Endothelial cell of umbilical vein (primary cell): ENCODE measurements around the gene ERBB4. TPM values are rescaled to one million over a fixed set of nuclear protein-coding genes. Genes with fewer than 3 reads are reported as not detected.

Experiments
- BruUV-seq: library from RNA; stranded (reverse); fragments of 400-500 nt; replicated peaks from 2 replicates; lab custom pipeline; 2021; lab: Mats Ljungman, UMichigan
- CTCF ChIA-PET: fragments of 300-600, 350-600 bp; sonication (Branson Sonifier 250); formaldehyde crosslinking; loops from one replicate; lab custom pipeline; 2021; ENCODE audit warnings: antibody characterized with exemption, inconsistent platforms; lab: Charles Lee
- POLR2A ChIA-PET: fragments of 300-600, 350-600 bp; sonication (Branson Sonifier 250); formaldehyde crosslinking; loops from one replicate; lab custom pipeline; 2021; ENCODE audit warnings: antibody characterized with exemption, inconsistent platforms; lab: Charles Lee
- DNase-seq: peaks from one replicate; pipeline ENCODE4 v3.0.0-alpha.2; 2011; ENCODE audit warnings: low read depth, low spot score
- FAIRE-seq: peaks from 2 replicates; lab custom pipeline; 2011; peaks lifted over from hg19 to GRCh38; lab: Jason Lieb, UNC
- H2AFZ ChIP-seq: 2 replicates; pipeline ENCODE4 v1.6.0; 2012; ENCODE audit warnings: low read depth, low read length, control low read depth, inconsistent platforms
- H3K27ac ChIP-seq: 2 replicates; pipeline ENCODE4 v1.5.1; 2011; ENCODE audit warnings: low read depth, mild to moderate bottlenecking, control low read depth, low read length, moderate library complexity; ENCODE audit not compliant: insufficient read depth
- H3K27me3 ChIP-seq, 2 experiments: 2 replicates each; pipeline versions ENCODE4 v1.6.0 to v1.6.1; 2011; ENCODE audit warnings: low read length in 2 of 2, mixed read lengths in 1 of 2; ENCODE audit not compliant: control insufficient read depth in 2 of 2, insufficient read depth in 2 of 2
- H3K36me3 ChIP-seq, 2 experiments: 2 replicates in 1 of 2; 3 replicates in 1 of 2; pipeline ENCODE4 v1.5.1; 2011; ENCODE audit warnings: low read length in 2 of 2, mild to moderate bottlenecking in 1 of 2, moderate library complexity in 1 of 2; ENCODE audit not compliant: control insufficient read depth in 2 of 2, insufficient read depth in 2 of 2; ENCODE audit errors: extremely low read depth in 1 of 2
- H3K4me1 ChIP-seq: 3 replicates; pipeline ENCODE4 v1.5.1; 2011; ENCODE audit warnings: mild to moderate bottlenecking, low read length; ENCODE audit not compliant: control insufficient read depth, insufficient read depth; ENCODE audit errors: extremely low read depth
- H3K4me2 ChIP-seq: 2 replicates; pipeline ENCODE4 v1.6.1; 2011; ENCODE audit warnings: low read length, control low read depth, mixed read lengths; ENCODE audit not compliant: insufficient read depth
- H3K4me3 ChIP-seq, 3 experiments: fragments of 200-600 bp in 1 of 3; sonication (generic), shearing (Covaris generic) in 1 of 3; replicated peaks in 1 of 3; 2 replicates each; pipeline ENCODE4 v1.5.1; 2011 to 2016; ENCODE audit warnings: control low read depth in 3 of 3, low read length in 3 of 3, mild to moderate bottlenecking in 2 of 3, inconsistent platforms in 1 of 3, low read depth in 1 of 3, moderate library complexity in 1 of 3; ENCODE audit not compliant: insufficient read depth in 1 of 3
- H3K79me2 ChIP-seq: 2 replicates; pipeline ENCODE4 v1.6.0; 2012; ENCODE audit warnings: low read length, inconsistent platforms; ENCODE audit not compliant: control insufficient read depth, insufficient read depth
- H3K9ac ChIP-seq: replicated peaks from 2 replicates; pipeline ENCODE3; 2011; ENCODE audit warnings: low read length, control low read depth; ENCODE audit not compliant: insufficient read depth; ENCODE audit errors: extremely low read depth
- H3K9me1 ChIP-seq: replicated peaks from 3 replicates; pipeline ENCODE4 v1.6.0; 2011; ENCODE audit warnings: mild to moderate bottlenecking, low read length; ENCODE audit not compliant: control insufficient read depth, insufficient read depth; ENCODE audit errors: extremely low read depth
- H3K9me3 ChIP-seq: replicated peaks from 2 replicates; pipeline ENCODE4 v1.5.1; 2012; ENCODE audit warnings: low read length, inconsistent platforms; ENCODE audit not compliant: control insufficient read depth, insufficient read depth
- H4K20me1 ChIP-seq: replicated peaks from 2 replicates; pipeline ENCODE3; 2011; ENCODE audit warnings: mild to moderate bottlenecking, low read length; ENCODE audit not compliant: control insufficient read depth, insufficient read depth; ENCODE audit errors: extremely low read depth
- EZH2 ChIP-seq: IDR thresholded peaks from 2 replicates; pipeline ENCODE4 v1.6.1; 2012; ENCODE audit warnings: borderline replicate concordance, low read depth, mild to moderate bottlenecking, moderate library complexity, low read length, inconsistent platforms; ENCODE audit not compliant: severe bottlenecking
- FOS ChIP-seq: IDR thresholded peaks from 2 replicates; pipeline ENCODE4 v1.6.1; 2011; ENCODE audit warnings: mild to moderate bottlenecking, low read length, moderate library complexity, borderline replicate concordance; ENCODE audit not compliant: insufficient read depth
- GATA2 ChIP-seq: IDR thresholded peaks from 2 replicates; pipeline ENCODE4 v1.7.0; 2011; ENCODE audit warnings: low read depth, mild to moderate bottlenecking, moderate library complexity, mixed read lengths, low read length; ENCODE audit not compliant: insufficient read length, insufficient read depth
- JUN ChIP-seq: IDR thresholded peaks from 2 replicates; pipeline ENCODE4 v1.6.1; 2011; ENCODE audit warnings: borderline replicate concordance, low read depth; ENCODE audit not compliant: insufficient read length, insufficient read depth
- MYC ChIP-seq: IDR thresholded peaks from one replicate; pipeline ENCODE4 v1.6.1; 2011; ENCODE audit warnings: mild to moderate bottlenecking, low read depth, low read length
- POLR2A ChIP-seq: IDR thresholded peaks from 2 replicates; pipeline ENCODE4 v1.6.1; 2012; ENCODE audit warnings: low read depth, mild to moderate bottlenecking, control low read depth, low read length
- POLR2AphosphoS5 ChIP-seq: IDR thresholded peaks from 2 replicates; pipeline ENCODE4 v1.6.1; 2012; ENCODE audit warnings: low read depth, mild to moderate bottlenecking, control low read depth, low read length, moderate library complexity; ENCODE audit not compliant: insufficient read depth
- dilution Hi-C: fragments of 300-500 bp; cut with MboI; formaldehyde crosslinking; loops from one replicate; pipeline ENCODE4 v1.15.0; 2019; ENCODE audit warnings: low sequenced_read_pairs; ENCODE audit not compliant: extremely low pct_ligation_motif_present
- intact Hi-C: fragments of 100-400 bp; cut with micrococcal nuclease; formaldehyde crosslinking; loops from one replicate; pipeline ENCODE4 v1.10.0; 2022
- polyA plus RNA-seq, 4 experiments: library from polyadenylated mRNA; depleted of rRNA in 3 of 4; stranded (reverse) in 3 of 4; unstranded in 1 of 4; fragments of >200 nt; gene quantifications; 2 replicates each; pipeline versions ENCODE4 v1.2.1 to v1.2.3, GENCODE V29; 2011 to 2012; ENCODE audit warnings: missing spikeins in 1 of 4
- total RNA-seq: library from RNA; stranded (reverse); gene quantifications from 2 replicates; pipeline ENCODE4 v1.2.3, GENCODE V29; 2021
- TF ChIP-seq, protein P1 (sequence below), 2 donors: IDR thresholded peaks; 1 replicate in 1 of 2; 2 replicates in 1 of 2; pipeline ENCODE4 v1.5.1; 2011; ENCODE audit warnings: low read length in 2 of 2, mild to moderate bottlenecking in 2 of 2, moderate library complexity in 2 of 2, control low read depth in 1 of 2, inconsistent platforms in 1 of 2, low read depth in 1 of 2; ENCODE audit not compliant: insufficient read depth in 1 of 2; ENCODE audit errors: extremely low read depth in 1 of 2
- TF ChIP-seq, protein P2 (sequence below): IDR thresholded peaks from 2 replicates; pipeline ENCODE4 v1.6.1; 2011; ENCODE audit not compliant: insufficient read depth, insufficient read length

ERBB4 gene
- total and polyA plus RNA-seq, 2 donors (not counting 3 experiments of a cell fraction or from before 2014, with no cell fraction given) = 0.01 to 0.27 TPM

GRCh38 chr2:212294816-212295215 is 243.8 kb downstream of the ERBB4 start:
- Histone ChIP-seq H3K9me1 (no peaks in the 10 kb centered on the region), H4K20me1 (no peaks in the 10 kb centered on the region), H3K36me3 (no peaks in the 10 kb centered on the region), H3K27me3 (no peaks in the 10 kb centered on the region), H3K27ac (no peak overlapping the region), H3K4me3 (no peak overlapping the region), H3K9ac (no peak overlapping the region), H3K79me2 (no peaks in the 10 kb centered on the region), H3K4me2 (no peak overlapping the region), H3K4me1 (no peaks in the 10 kb centered on the region), H2AFZ (no peak overlapping the region), H3K9me3 (no peaks in the 10 kb centered on the region)
- no peak for TF ChIP-seq POLR2A
- dilution Hi-C loops = no loop called here
- ChIA-PET POLR2A (no interaction called here), CTCF (no interaction called here)
- BruUV-seq = no TSS peak
- FAIRE-seq (no peak), DNase-seq (no peak)
- intact Hi-C loops = no loop called here

DNA sequence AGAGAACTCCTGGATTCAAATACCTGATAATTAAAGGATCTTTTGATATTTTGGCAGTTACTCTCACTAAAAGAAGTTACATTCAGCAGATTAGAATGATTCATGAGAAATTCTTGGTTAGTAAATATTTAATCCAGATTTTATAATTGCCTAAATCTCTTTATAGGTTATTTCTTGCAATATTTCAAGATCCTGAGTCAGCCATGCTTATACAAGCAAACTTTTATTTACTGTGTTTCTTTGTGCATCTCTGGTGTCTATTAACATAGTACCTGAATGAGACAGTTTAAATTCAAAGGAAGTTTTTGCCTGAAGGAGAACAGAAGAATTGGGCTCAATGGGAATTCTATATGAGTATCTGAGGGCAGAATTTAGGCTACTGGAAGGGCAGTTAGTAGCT is 249.3 kb downstream of the ERBB4 start:
- intact Hi-C loops (no loop called here), dilution Hi-C loops (no loop called here)
- no peak overlapping the region for H3K4me2 ChIP-seq
- H3K27me3 ChIP-seq = no peaks in the 10 kb centered on the region
- no peaks in the 10 kb centered on the region for H3K79me2 ChIP-seq
- H3K9ac ChIP-seq = no peak overlapping the region
- H3K9me1 ChIP-seq = no peaks in the 10 kb centered on the region
- POLR2A ChIA-PET = no interaction called here
- H2AFZ ChIP-seq = no peak overlapping the region
- no peak overlapping the region for H3K4me3 ChIP-seq
- TF ChIP-seq GATA2 (no peak), EZH2 (no peak), JUN (no peak), POLR2AphosphoS5 (no peak), FOS (no peak), MYC (no peak), POLR2A (no peak)
- TF ChIP-seq, protein P1, sequence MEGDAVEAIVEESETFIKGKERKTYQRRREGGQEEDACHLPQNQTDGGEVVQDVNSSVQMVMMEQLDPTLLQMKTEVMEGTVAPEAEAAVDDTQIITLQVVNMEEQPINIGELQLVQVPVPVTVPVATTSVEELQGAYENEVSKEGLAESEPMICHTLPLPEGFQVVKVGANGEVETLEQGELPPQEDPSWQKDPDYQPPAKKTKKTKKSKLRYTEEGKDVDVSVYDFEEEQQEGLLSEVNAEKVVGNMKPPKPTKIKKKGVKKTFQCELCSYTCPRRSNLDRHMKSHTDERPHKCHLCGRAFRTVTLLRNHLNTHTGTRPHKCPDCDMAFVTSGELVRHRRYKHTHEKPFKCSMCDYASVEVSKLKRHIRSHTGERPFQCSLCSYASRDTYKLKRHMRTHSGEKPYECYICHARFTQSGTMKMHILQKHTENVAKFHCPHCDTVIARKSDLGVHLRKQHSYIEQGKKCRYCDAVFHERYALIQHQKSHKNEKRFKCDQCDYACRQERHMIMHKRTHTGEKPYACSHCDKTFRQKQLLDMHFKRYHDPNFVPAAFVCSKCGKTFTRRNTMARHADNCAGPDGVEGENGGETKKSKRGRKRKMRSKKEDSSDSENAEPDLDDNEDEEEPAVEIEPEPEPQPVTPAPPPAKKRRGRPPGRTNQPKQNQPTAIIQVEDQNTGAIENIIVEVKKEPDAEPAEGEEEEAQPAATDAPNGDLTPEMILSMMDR (IDR thresholded peaks at IDR 0.05; ENCODE audit: extremely low read depth in 1 of 2, insufficient read depth in 1 of 2, low read depth in 1 of 2, low read length in 2 of 2) = no peak
- TF ChIP-seq, protein P2, sequence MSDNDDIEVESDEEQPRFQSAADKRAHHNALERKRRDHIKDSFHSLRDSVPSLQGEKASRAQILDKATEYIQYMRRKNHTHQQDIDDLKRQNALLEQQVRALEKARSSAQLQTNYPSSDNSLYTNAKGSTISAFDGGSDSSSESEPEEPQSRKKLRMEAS = no peak
- H3K27ac ChIP-seq = no peak overlapping the region
- BruUV-seq = no TSS peak
- CTCF ChIA-PET = no interaction called here
- no peaks in the 10 kb centered on the region for H4K20me1 ChIP-seq
- H3K36me3 ChIP-seq = no peaks in the 10 kb centered on the region
- H3K9me3 ChIP-seq = no peaks in the 10 kb centered on the region
- no peaks in the 10 kb centered on the region for H3K4me1 ChIP-seq
- no peak for FAIRE-seq
- no peak for DNase-seq
